OCI-LY7 (cell line): ENCODE results near the gene NIP7. TPM values are rescaled to one million over a fixed set of nuclear protein-coding genes. Genes with fewer than 3 reads are reported as not detected.
A peak's percentile ranks its signal among the peaks of the same experiment; 100 is the strongest.

Experiments
- BruUV-seq: library from RNA; stranded (reverse); fragments of 400-500 nt; replicated peaks from 2 replicates; lab custom pipeline; 2021; lab: Mats Ljungman, UMichigan
- CTCF ChIA-PET: fragments of 300-600 bp; sonication (Branson Sonifier 250); formaldehyde crosslinking; loops from one replicate; lab custom pipeline; 2022; ENCODE audit warnings: antibody characterized with exemption; ENCODE audit not compliant: unreplicated experiment; lab: Charles Lee
- POLR2A ChIA-PET: fragments of 300-600 bp; sonication (Branson Sonifier 250); formaldehyde crosslinking; loops from one replicate; lab custom pipeline; 2022; ENCODE audit warnings: antibody characterized with exemption; lab: Charles Lee
- DNase-seq: peaks from one replicate; pipeline ENCODE4 v3.0.0-alpha.2; 2015; ENCODE audit warnings: low spot score
- H2AFZ ChIP-seq: fragments of 200-600 bp; sonication (generic), shearing (Covaris generic); 2 replicates; pipeline ENCODE4 v1.6.1; 2014; ENCODE audit warnings: mild to moderate bottlenecking, antibody characterized with exemption, low read length, moderate library complexity
- H3K27ac ChIP-seq: fragments of 200-600 bp; sonication (generic); 2 replicates; pipeline ENCODE4 v1.5.1; 2014; ENCODE audit warnings: mixed run types, low read depth, mild to moderate bottlenecking, moderate library complexity, low read length, inconsistent platforms; ENCODE audit not compliant: poor library complexity, severe bottlenecking
- H3K36me3 ChIP-seq: fragments of 200-600 bp; sonication (generic); 2 replicates; pipeline ENCODE4 v1.6.1; 2014; ENCODE audit warnings: mild to moderate bottlenecking, antibody characterized with exemption, low read length, moderate library complexity, mixed read lengths; ENCODE audit not compliant: insufficient read depth
- H3K4me1 ChIP-seq: fragments of 200-600 bp; sonication (generic); 2 replicates; pipeline ENCODE4 v1.5.1; 2014; ENCODE audit warnings: mild to moderate bottlenecking, low read length; ENCODE audit not compliant: insufficient read depth, poor library complexity, severe bottlenecking
- H3K4me2 ChIP-seq: fragments of 200-600 bp; sonication (generic); 2 replicates; pipeline ENCODE4 v1.6.1; 2014; ENCODE audit warnings: mild to moderate bottlenecking, low read length
- H3K4me3 ChIP-seq: fragments of 200-600 bp; sonication (generic); 2 replicates; pipeline ENCODE4 v1.5.1; 2014; ENCODE audit warnings: mild to moderate bottlenecking, low read depth, low read length; ENCODE audit not compliant: poor library complexity, severe bottlenecking
- H3K79me2 ChIP-seq: fragments of 200-600 bp; sonication (generic); 2 replicates; pipeline ENCODE4 v1.6.1; 2016; ENCODE audit warnings: low read depth, mild to moderate bottlenecking, low read length, moderate library complexity, mixed read lengths; ENCODE audit not compliant: insufficient read depth
- H3K9me2 ChIP-seq: fragments of 200-600 bp; sonication (generic); 2 replicates; pipeline ENCODE4 v1.6.1; 2016; ENCODE audit warnings: mild to moderate bottlenecking, low read length, mixed read lengths; ENCODE audit not compliant: insufficient read depth
- H3K9me3 ChIP-seq: fragments of 200-600 bp; sonication (generic); 2 replicates; pipeline ENCODE4 v1.6.1; 2014; ENCODE audit warnings: mild to moderate bottlenecking, mixed run types, low read length, mixed read lengths
- H4K20me1 ChIP-seq: fragments of 200-600 bp; sonication (generic); 2 replicates; pipeline ENCODE4 v1.6.1; 2014; ENCODE audit warnings: mild to moderate bottlenecking, antibody characterized with exemption, low read length, moderate library complexity, mixed read lengths; ENCODE audit not compliant: insufficient read depth
- EZH2phosphoT487 ChIP-seq: fragments of 200-600 bp; sonication (generic); IDR thresholded peaks from 2 replicates; pipeline ENCODE4 v1.6.1; 2018; ENCODE audit warnings: low read depth, borderline replicate concordance, mild to moderate bottlenecking, mixed run types, antibody characterized with exemption, low read length, moderate library complexity, mixed read lengths
- intact Hi-C: fragments of 100-400 bp; cut with micrococcal nuclease; formaldehyde crosslinking; loops from one replicate; pipeline ENCODE4 v1.10.0; 2022; ENCODE audit not compliant: unreplicated experiment
- total RNA-seq, 2 experiments: library from RNA; depleted of rRNA in 1 of 2; stranded (reverse); fragments of >200 nt in 1 of 2; shearing (Covaris generic) in 1 of 2; gene quantifications; 2 replicates each; pipeline ENCODE4 v1.2.3, GENCODE V29; 2014 to 2022
- TF ChIP-seq, protein P1 (sequence below): fragments of 200-600 bp; sonication (generic); conservative IDR thresholded peaks from 2 replicates; pipeline ENCODE4 v1.5.1; 2014; ENCODE audit warnings: mild to moderate bottlenecking, antibody characterized with exemption, low read length, moderate library complexity, mixed read lengths

The NIP7 gene
- total RNA-seq, 2 experiments from 2014 or later: 39.7 to 49.1 TPM

DNA sequence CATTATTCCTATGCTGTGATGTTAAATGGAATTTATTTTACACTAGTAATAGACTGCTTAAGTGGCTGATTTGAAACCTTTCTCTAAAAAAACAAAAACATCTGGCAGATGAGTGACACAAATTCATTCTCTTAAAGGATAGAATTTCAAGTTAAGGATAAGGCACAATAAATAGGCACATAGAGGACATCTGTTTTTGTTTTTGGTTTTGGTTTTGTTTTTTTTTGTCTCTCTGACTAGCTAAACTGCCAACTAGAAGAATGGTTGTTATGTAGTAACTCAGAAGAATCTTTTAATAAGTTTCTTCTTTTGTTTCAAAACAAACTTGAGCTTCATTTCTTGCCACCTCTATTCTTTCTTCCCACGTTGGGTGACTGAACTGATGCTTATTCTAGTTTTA, 33.5 kb upstream of the NIP7 start:
- Histone ChIP-seq H3K4me2 (no peak overlapping the region), H3K4me3 (no peak overlapping the region), H2AFZ (no peak overlapping the region), H4K20me1 (no peaks in the 10 kb centered on the region), H3K9me2 (no peaks in the 10 kb centered on the region), H3K4me1 (peaks cover 9% of the 10 kb centered on the region), H3K36me3 (peaks cover 9% of the 10 kb centered on the region; the same call in 1 of the 2 replicates), H3K27ac (no peak overlapping the region), H3K79me2 (no peaks in the 10 kb centered on the region), H3K9me3 (no peaks in the 10 kb centered on the region)
- ChIA-PET CTCF (no interaction called here), POLR2A (interaction anchor here (0.6 kb wide), 1 partner anchor 772 kb away, joined by 3 read pairs; no protein-coding TSS in a partner anchor)
- TF ChIP-seq EZH2phosphoT487: no peak
- TF ChIP-seq, protein P1, sequence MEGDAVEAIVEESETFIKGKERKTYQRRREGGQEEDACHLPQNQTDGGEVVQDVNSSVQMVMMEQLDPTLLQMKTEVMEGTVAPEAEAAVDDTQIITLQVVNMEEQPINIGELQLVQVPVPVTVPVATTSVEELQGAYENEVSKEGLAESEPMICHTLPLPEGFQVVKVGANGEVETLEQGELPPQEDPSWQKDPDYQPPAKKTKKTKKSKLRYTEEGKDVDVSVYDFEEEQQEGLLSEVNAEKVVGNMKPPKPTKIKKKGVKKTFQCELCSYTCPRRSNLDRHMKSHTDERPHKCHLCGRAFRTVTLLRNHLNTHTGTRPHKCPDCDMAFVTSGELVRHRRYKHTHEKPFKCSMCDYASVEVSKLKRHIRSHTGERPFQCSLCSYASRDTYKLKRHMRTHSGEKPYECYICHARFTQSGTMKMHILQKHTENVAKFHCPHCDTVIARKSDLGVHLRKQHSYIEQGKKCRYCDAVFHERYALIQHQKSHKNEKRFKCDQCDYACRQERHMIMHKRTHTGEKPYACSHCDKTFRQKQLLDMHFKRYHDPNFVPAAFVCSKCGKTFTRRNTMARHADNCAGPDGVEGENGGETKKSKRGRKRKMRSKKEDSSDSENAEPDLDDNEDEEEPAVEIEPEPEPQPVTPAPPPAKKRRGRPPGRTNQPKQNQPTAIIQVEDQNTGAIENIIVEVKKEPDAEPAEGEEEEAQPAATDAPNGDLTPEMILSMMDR: no peak
- BruUV-seq: TSS peak; percentile 10
- DNase-seq: no peak
- intact Hi-C loops: no loop called here

DNA sequence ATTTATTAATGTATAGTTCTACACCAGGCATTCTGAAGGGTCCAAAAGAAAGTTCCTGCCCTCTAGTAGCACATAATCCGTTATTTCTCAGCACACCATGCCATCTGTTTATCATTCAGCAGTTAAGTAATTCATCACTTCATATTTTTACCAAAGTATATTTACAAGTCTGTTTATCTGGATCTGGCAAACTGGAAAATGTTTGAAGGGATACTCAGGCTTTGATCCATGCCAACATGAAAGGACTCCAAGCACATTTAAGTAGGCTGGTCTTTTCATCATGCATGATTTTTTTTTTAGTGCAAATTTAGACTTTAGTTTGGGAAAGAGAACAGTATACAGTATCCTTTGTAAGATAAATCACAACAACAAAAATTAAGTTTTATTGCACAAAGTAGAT, 32.5 kb upstream of the NIP7 start:
- intact Hi-C loops: no loop called here
- TF ChIP-seq, protein P1: no peak
- no peak for TF ChIP-seq EZH2phosphoT487
- no peak overlapping the region for H3K4me2 ChIP-seq
- BruUV-seq: no TSS peak
- no peaks in the 10 kb centered on the region for H3K9me2 ChIP-seq
- CTCF ChIA-PET: no interaction called here
- H3K79me2 ChIP-seq: peaks cover 6% of the 10 kb centered on the region
- peaks cover 10% of the 10 kb centered on the region for H3K4me1 ChIP-seq
- no peak overlapping the region for H2AFZ ChIP-seq
- POLR2A ChIA-PET: interaction anchor here (1.0 kb wide), 1 partner anchor 455 kb away, joined by 3 read pairs; the partner anchor contains the start of gene WWP2
- no peak overlapping the region for H3K4me3 ChIP-seq
- no peaks in the 10 kb centered on the region for H3K9me3 ChIP-seq
- no peaks in the 10 kb centered on the region for H4K20me1 ChIP-seq
- no peak for DNase-seq
- no peak overlapping the region for H3K27ac ChIP-seq
- 0 out of 2 replicates have a peak, but pooled peaks cover 6% of the 10 kb centered on the region for H3K36me3 ChIP-seq

DNA sequence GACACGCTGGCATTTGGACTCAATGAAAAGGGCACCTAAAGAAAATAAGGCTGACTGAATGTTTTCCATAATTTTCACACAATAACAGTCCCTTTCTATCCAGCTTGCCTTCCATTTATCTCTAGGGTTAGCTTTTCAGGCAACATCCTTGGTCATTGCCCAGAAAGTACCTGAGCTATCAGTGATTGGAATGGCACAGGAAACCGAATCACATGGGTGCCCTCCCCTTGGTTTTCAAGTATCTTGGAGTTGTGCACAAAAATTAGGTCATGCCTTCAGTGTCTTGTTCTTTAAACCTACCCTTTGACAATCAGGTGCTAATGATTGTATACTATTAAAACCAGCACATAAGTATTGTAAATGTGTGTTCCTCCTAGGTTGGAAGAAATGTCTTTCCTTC, 31.7 kb upstream of the NIP7 start:
- H3K79me2 ChIP-seq: peaks cover 13% of the 10 kb centered on the region
- POLR2A ChIA-PET: interaction anchor here (1.0 kb wide), 1 partner anchor 454 kb away, joined by 3 read pairs; the partner anchor contains the start of gene WWP2
- intact Hi-C loops: no loop called here
- H3K9me2 ChIP-seq: no peaks in the 10 kb centered on the region
- H3K27ac ChIP-seq: no peak overlapping the region
- no peak overlapping the region for H3K4me3 ChIP-seq
- 0 out of 2 replicates have a peak, but pooled peaks cover 6% of the 10 kb centered on the region for H3K36me3 ChIP-seq
- H3K9me3 ChIP-seq: no peaks in the 10 kb centered on the region
- no TSS peak for BruUV-seq
- TF ChIP-seq, protein P1: no peak
- TF ChIP-seq EZH2phosphoT487: no peak
- H4K20me1 ChIP-seq: no peaks in the 10 kb centered on the region
- H3K4me1 ChIP-seq: peaks cover 12% of the 10 kb centered on the region
- DNase-seq: no peak
- H2AFZ ChIP-seq: no peak overlapping the region
- CTCF ChIA-PET: no interaction called here
- H3K4me2 ChIP-seq: no peak overlapping the region
